Endothelial cell of umbilical vein (primary cell): ENCODE results near the gene WDR7. TPM values are rescaled to one million over a fixed set of nuclear protein-coding genes. Genes with fewer than 3 reads are reported as not detected.

Experiments
- BruUV-seq: library from RNA; stranded (reverse); fragments of 400-500 nt; replicated peaks from 2 replicates; lab custom pipeline; 2021; lab: Mats Ljungman, UMichigan
- CTCF ChIA-PET: fragments of 300-600, 350-600 bp; sonication (Branson Sonifier 250); formaldehyde crosslinking; loops from one replicate; lab custom pipeline; 2021; ENCODE audit warnings: antibody characterized with exemption, inconsistent platforms; lab: Charles Lee
- POLR2A ChIA-PET: fragments of 300-600, 350-600 bp; sonication (Branson Sonifier 250); formaldehyde crosslinking; loops from one replicate; lab custom pipeline; 2021; ENCODE audit warnings: antibody characterized with exemption, inconsistent platforms; lab: Charles Lee
- DNase-seq: peaks from one replicate; pipeline ENCODE4 v3.0.0-alpha.2; 2011; ENCODE audit warnings: low read depth, low spot score
- FAIRE-seq: peaks from 2 replicates; lab custom pipeline; 2011; peaks lifted over from hg19 to GRCh38; lab: Jason Lieb, UNC
- H2AFZ ChIP-seq: 2 replicates; pipeline ENCODE4 v1.6.0; 2012; ENCODE audit warnings: low read depth, low read length, control low read depth, inconsistent platforms
- H3K27ac ChIP-seq: 2 replicates; pipeline ENCODE4 v1.5.1; 2011; ENCODE audit warnings: low read depth, mild to moderate bottlenecking, control low read depth, low read length, moderate library complexity; ENCODE audit not compliant: insufficient read depth
- H3K27me3 ChIP-seq, 2 experiments: 2 replicates each; pipeline versions ENCODE4 v1.6.0 to v1.6.1; 2011; ENCODE audit warnings: low read length in 2 of 2, mixed read lengths in 1 of 2; ENCODE audit not compliant: control insufficient read depth in 2 of 2, insufficient read depth in 2 of 2
- H3K36me3 ChIP-seq, 2 experiments: 2 replicates in 1 of 2; 3 replicates in 1 of 2; pipeline ENCODE4 v1.5.1; 2011; ENCODE audit warnings: low read length in 2 of 2, mild to moderate bottlenecking in 1 of 2, moderate library complexity in 1 of 2; ENCODE audit not compliant: control insufficient read depth in 2 of 2, insufficient read depth in 2 of 2; ENCODE audit errors: extremely low read depth in 1 of 2
- H3K4me1 ChIP-seq: 3 replicates; pipeline ENCODE4 v1.5.1; 2011; ENCODE audit warnings: mild to moderate bottlenecking, low read length; ENCODE audit not compliant: control insufficient read depth, insufficient read depth; ENCODE audit errors: extremely low read depth
- H3K4me2 ChIP-seq: 2 replicates; pipeline ENCODE4 v1.6.1; 2011; ENCODE audit warnings: low read length, control low read depth, mixed read lengths; ENCODE audit not compliant: insufficient read depth
- H3K4me3 ChIP-seq, 3 experiments: fragments of 200-600 bp in 1 of 3; sonication (generic), shearing (Covaris generic) in 1 of 3; replicated peaks in 1 of 3; 2 replicates each; pipeline ENCODE4 v1.5.1; 2011 to 2016; ENCODE audit warnings: control low read depth in 3 of 3, low read length in 3 of 3, mild to moderate bottlenecking in 2 of 3, inconsistent platforms in 1 of 3, low read depth in 1 of 3, moderate library complexity in 1 of 3; ENCODE audit not compliant: insufficient read depth in 1 of 3
- H3K79me2 ChIP-seq: 2 replicates; pipeline ENCODE4 v1.6.0; 2012; ENCODE audit warnings: low read length, inconsistent platforms; ENCODE audit not compliant: control insufficient read depth, insufficient read depth
- H3K9ac ChIP-seq: replicated peaks from 2 replicates; pipeline ENCODE3; 2011; ENCODE audit warnings: low read length, control low read depth; ENCODE audit not compliant: insufficient read depth; ENCODE audit errors: extremely low read depth
- H3K9me1 ChIP-seq: replicated peaks from 3 replicates; pipeline ENCODE4 v1.6.0; 2011; ENCODE audit warnings: mild to moderate bottlenecking, low read length; ENCODE audit not compliant: control insufficient read depth, insufficient read depth; ENCODE audit errors: extremely low read depth
- H3K9me3 ChIP-seq: replicated peaks from 2 replicates; pipeline ENCODE4 v1.5.1; 2012; ENCODE audit warnings: low read length, inconsistent platforms; ENCODE audit not compliant: control insufficient read depth, insufficient read depth
- H4K20me1 ChIP-seq: replicated peaks from 2 replicates; pipeline ENCODE3; 2011; ENCODE audit warnings: mild to moderate bottlenecking, low read length; ENCODE audit not compliant: control insufficient read depth, insufficient read depth; ENCODE audit errors: extremely low read depth
- CTCF ChIP-seq, 2 donors: IDR thresholded peaks; 1 replicate in 1 of 2; 2 replicates in 1 of 2; pipeline ENCODE4 v1.5.1; 2011; ENCODE audit warnings: low read length in 2 of 2, mild to moderate bottlenecking in 2 of 2, moderate library complexity in 2 of 2, control low read depth in 1 of 2, inconsistent platforms in 1 of 2, low read depth in 1 of 2; ENCODE audit not compliant: insufficient read depth in 1 of 2; ENCODE audit errors: extremely low read depth in 1 of 2
- EZH2 ChIP-seq: IDR thresholded peaks from 2 replicates; pipeline ENCODE4 v1.6.1; 2012; ENCODE audit warnings: borderline replicate concordance, low read depth, mild to moderate bottlenecking, moderate library complexity, low read length, inconsistent platforms; ENCODE audit not compliant: severe bottlenecking
- FOS ChIP-seq: IDR thresholded peaks from 2 replicates; pipeline ENCODE4 v1.6.1; 2011; ENCODE audit warnings: mild to moderate bottlenecking, low read length, moderate library complexity, borderline replicate concordance; ENCODE audit not compliant: insufficient read depth
- GATA2 ChIP-seq: IDR thresholded peaks from 2 replicates; pipeline ENCODE4 v1.7.0; 2011; ENCODE audit warnings: low read depth, mild to moderate bottlenecking, moderate library complexity, mixed read lengths, low read length; ENCODE audit not compliant: insufficient read length, insufficient read depth
- JUN ChIP-seq: IDR thresholded peaks from 2 replicates; pipeline ENCODE4 v1.6.1; 2011; ENCODE audit warnings: borderline replicate concordance, low read depth; ENCODE audit not compliant: insufficient read length, insufficient read depth
- MAX ChIP-seq: IDR thresholded peaks from 2 replicates; pipeline ENCODE4 v1.6.1; 2011; ENCODE audit not compliant: insufficient read depth, insufficient read length
- MYC ChIP-seq: IDR thresholded peaks from one replicate; pipeline ENCODE4 v1.6.1; 2011; ENCODE audit warnings: mild to moderate bottlenecking, low read depth, low read length
- POLR2A ChIP-seq: IDR thresholded peaks from 2 replicates; pipeline ENCODE4 v1.6.1; 2012; ENCODE audit warnings: low read depth, mild to moderate bottlenecking, control low read depth, low read length
- POLR2AphosphoS5 ChIP-seq: IDR thresholded peaks from 2 replicates; pipeline ENCODE4 v1.6.1; 2012; ENCODE audit warnings: low read depth, mild to moderate bottlenecking, control low read depth, low read length, moderate library complexity; ENCODE audit not compliant: insufficient read depth
- dilution Hi-C: fragments of 300-500 bp; cut with MboI; formaldehyde crosslinking; loops from one replicate; pipeline ENCODE4 v1.15.0; 2019; ENCODE audit warnings: low sequenced_read_pairs; ENCODE audit not compliant: extremely low pct_ligation_motif_present
- intact Hi-C: fragments of 100-400 bp; cut with micrococcal nuclease; formaldehyde crosslinking; loops from one replicate; pipeline ENCODE4 v1.10.0; 2022
- polyA plus RNA-seq, 4 experiments: library from polyadenylated mRNA; depleted of rRNA in 3 of 4; stranded (reverse) in 3 of 4; unstranded in 1 of 4; fragments of >200 nt; gene quantifications; 2 replicates each; pipeline versions ENCODE4 v1.2.1 to v1.2.3, GENCODE V29; 2011 to 2012; ENCODE audit warnings: missing spikeins in 1 of 4
- total RNA-seq: library from RNA; stranded (reverse); gene quantifications from 2 replicates; pipeline ENCODE4 v1.2.3, GENCODE V29; 2021

The WDR7 gene
- total and polyA plus RNA-seq, 2 donors (not counting 3 experiments of a cell fraction or from before 2014, with no cell fraction given): 5.9 to 19.0 TPM

- no peak overlapping the region for H3K27ac ChIP-seq
- H2AFZ ChIP-seq: no peak overlapping the region
- dilution Hi-C loops (no loop called here), intact Hi-C loops (no loop called here)
- BruUV-seq: no TSS peak
- CTCF ChIA-PET: no interaction called here
- TF ChIP-seq JUN (no peak), FOS (no peak), MYC (no peak), MAX (no peak), CTCF (IDR thresholded peaks at IDR 0.05; ENCODE audit: extremely low read depth in 1 of 2, insufficient read depth in 1 of 2, low read depth in 1 of 2, low read length in 2 of 2) (no peak), GATA2 (no peak), POLR2AphosphoS5 (no peak), EZH2 (no peak), POLR2A (no peak)
- POLR2A ChIA-PET: no interaction called here
- no peaks in the 10 kb centered on the region for H3K9me1 ChIP-seq
- no peak for FAIRE-seq
- H3K9me3 ChIP-seq: no peaks in the 10 kb centered on the region
- H3K4me3 ChIP-seq: no peak overlapping the region
- no peak overlapping the region for H3K9ac ChIP-seq
- H3K4me2 ChIP-seq: no peak overlapping the region
- H4K20me1 ChIP-seq: no peaks in the 10 kb centered on the region
- H3K79me2 ChIP-seq: no peaks in the 10 kb centered on the region
- H3K36me3 ChIP-seq: no peaks in the 10 kb centered on the region
- H3K4me1 ChIP-seq: no peaks in the 10 kb centered on the region
- no peak for DNase-seq
- no peaks in the 10 kb centered on the region for H3K27me3 ChIP-seq
Observed at GRCh38 chr18:57059366-57059765, 408.2 kb downstream of the WDR7 start.
